HepG2 (cell line): ENCODE results near the gene UBB. TPM values are rescaled to one million over a fixed set of nuclear protein-coding genes. Genes with fewer than 3 reads are reported as not detected.

Source experiments
- AKNA ChIP-seq: sonication (generic); formaldehyde crosslinking; IDR thresholded peaks from 2 replicates; pipeline ENCODE4 v1.4.0; 2020; ENCODE audit warnings: missing genetic modification reagents, borderline replicate concordance
- EZH2 ChIP-seq: conservative IDR thresholded peaks from 2 replicates; pipeline ENCODE4 v1.6.1; 2012; ENCODE audit warnings: mild to moderate bottlenecking, low read depth, low read length, moderate library complexity
- KMT2A ChIP-seq: sonication (generic); formaldehyde crosslinking; IDR thresholded peaks from 2 replicates; pipeline ENCODE4 v1.4.0; 2020; ENCODE audit warnings: missing genetic modification reagents
- NFYC ChIP-seq: IDR thresholded peaks from 2 replicates; pipeline ENCODE4 v1.6.1; 2016; ENCODE audit warnings: missing genetic modification reagents, missing compliant biosample characterization
- PHF21A ChIP-seq: sonication (generic); formaldehyde crosslinking; IDR thresholded peaks from 2 replicates; pipeline ENCODE4 v1.5.0; 2020; ENCODE audit warnings: mild to moderate bottlenecking, missing genetic modification reagents
- PRDM15 ChIP-seq: sonication (generic); formaldehyde crosslinking; IDR thresholded peaks from 2 replicates; pipeline ENCODE4 v1.4.0; 2020; ENCODE audit warnings: missing genetic modification reagents
- SKIL ChIP-seq: sonication (generic); formaldehyde crosslinking; IDR thresholded peaks from 2 replicates; pipeline ENCODE4 v1.8.0; 2022; ENCODE audit warnings: missing genetic modification reagents, mild to moderate bottlenecking, moderate library complexity, borderline replicate concordance
- SRF ChIP-seq: IDR thresholded peaks from 2 replicates; pipeline ENCODE4 v1.6.1; 2011; ENCODE audit warnings: mild to moderate bottlenecking, low read depth, low read length, moderate library complexity
- ZBTB34 ChIP-seq: sonication (generic); formaldehyde crosslinking; IDR thresholded peaks from 2 replicates; pipeline ENCODE4 v1.8.0; 2022; ENCODE audit warnings: mild to moderate bottlenecking, missing genetic modification reagents
- ZNF430 ChIP-seq: sonication (generic); formaldehyde crosslinking; IDR thresholded peaks from 2 replicates; pipeline ENCODE4 v1.9.0; 2021; ENCODE audit warnings: mild to moderate bottlenecking, missing genetic modification reagents
- ZNF704 ChIP-seq: sonication (generic); formaldehyde crosslinking; IDR thresholded peaks from 2 replicates; pipeline ENCODE4 v1.8.1; 2023; ENCODE audit warnings: mild to moderate bottlenecking, inconsistent platforms, moderate library complexity, missing genetic modification reagents, borderline replicate concordance
- ZSCAN20 ChIP-seq: sonication (generic); formaldehyde crosslinking; IDR thresholded peaks from 2 replicates; pipeline ENCODE4 v1.4.0; 2020; ENCODE audit warnings: missing genetic modification reagents, mild to moderate bottlenecking, borderline replicate concordance
- ZZZ3 ChIP-seq: sonication (generic); formaldehyde crosslinking; IDR thresholded peaks from 2 replicates; pipeline ENCODE4 v1.4.0; 2020; ENCODE audit warnings: missing genetic modification reagents, mild to moderate bottlenecking, borderline replicate concordance
- polyA plus RNA-seq, 8 experiments: library from polyadenylated mRNA; depleted of rRNA in 3 of 8; stranded (reverse) in 7 of 8; unstranded in 1 of 8; fragments of >200 nt; fragmentation: Illumina TruSeq in 4 of 8; extraction: Trizol in 4 of 8; gene quantifications; 2 replicates each; pipeline versions ENCODE4 v1.2.1 to v1.2.3, GENCODE V29; 2011 to 2016; ENCODE audit warnings: low read depth in 4 of 8, missing spikeins in 1 of 8, mixed read lengths in 1 of 8; ENCODE audit not compliant: insufficient read depth in 1 of 8
- total RNA-seq, 5 experiments: library from RNA; depleted of rRNA; stranded (reverse); fragments of >200 nt; fragmentation: Illumina TruSeq; extraction: Trizol; gene quantifications; 2 replicates each; pipeline ENCODE4 v1.2.3, GENCODE V29; 2016; ENCODE audit warnings: low read depth in 1 of 5

UBB gene
- total and polyA plus RNA-seq, 2 of the 13 experiments (the other 11 are each of a cell fraction or from before 2014, with no cell fraction given): 1,130 to 2,066 TPM

- no peak for TF ChIP-seq ZBTB34 (CRISPR knock-in tag)
- no peak for TF ChIP-seq ZZZ3 (CRISPR knock-in tag)
- TF ChIP-seq KMT2A (CRISPR knock-in tag): no peak
- TF ChIP-seq NFYC (CRISPR knock-in tag): no peak
- no peak for TF ChIP-seq ZNF704 (CRISPR knock-in tag)
- TF ChIP-seq AKNA (CRISPR knock-in tag): no peak
- no peak for TF ChIP-seq EZH2
- TF ChIP-seq PHF21A (CRISPR knock-in tag): no peak
- TF ChIP-seq ZSCAN20 (CRISPR knock-in tag): no peak
- TF ChIP-seq SRF: no peak
- 0 out of 2 replicates have a peak, but pooled peaks have one; percentile 27 for TF ChIP-seq ZNF430 (CRISPR knock-in tag)
- no peak for TF ChIP-seq PRDM15
- peak; percentile 52; the same call in 1 of the 2 replicates for TF ChIP-seq SKIL (CRISPR knock-in tag)
Measured at GRCh38 chr17:16425698-16426659, 45.1 kb downstream of the UBB start (continued).
